Epithelial cell of proximal tubule (primary cell): ENCODE results near the gene PCDH7. TPM values are rescaled to one million over a fixed set of nuclear protein-coding genes. Genes with fewer than 3 reads are reported as not detected.

Source experiments
- DNase-seq: peaks from one replicate; pipeline ENCODE4 v3.0.0-alpha.2; 2011; ENCODE audit warnings: low read depth
- H3K4me3 ChIP-seq: 2 replicates; pipeline ENCODE4 v1.5.1; 2011; ENCODE audit warnings: low read depth, mild to moderate bottlenecking, low read length
- CTCF ChIP-seq: conservative IDR thresholded peaks from 2 replicates; pipeline ENCODE4 v1.5.1; 2012; ENCODE audit warnings: low read depth, mild to moderate bottlenecking, low read length
- total RNA-seq: library from RNA; depleted of rRNA; stranded (reverse); fragments of >200 nt; gene quantifications from 2 replicates; pipeline ENCODE4 v1.2.3, GENCODE V29; 2015

PCDH7 gene, protein sequence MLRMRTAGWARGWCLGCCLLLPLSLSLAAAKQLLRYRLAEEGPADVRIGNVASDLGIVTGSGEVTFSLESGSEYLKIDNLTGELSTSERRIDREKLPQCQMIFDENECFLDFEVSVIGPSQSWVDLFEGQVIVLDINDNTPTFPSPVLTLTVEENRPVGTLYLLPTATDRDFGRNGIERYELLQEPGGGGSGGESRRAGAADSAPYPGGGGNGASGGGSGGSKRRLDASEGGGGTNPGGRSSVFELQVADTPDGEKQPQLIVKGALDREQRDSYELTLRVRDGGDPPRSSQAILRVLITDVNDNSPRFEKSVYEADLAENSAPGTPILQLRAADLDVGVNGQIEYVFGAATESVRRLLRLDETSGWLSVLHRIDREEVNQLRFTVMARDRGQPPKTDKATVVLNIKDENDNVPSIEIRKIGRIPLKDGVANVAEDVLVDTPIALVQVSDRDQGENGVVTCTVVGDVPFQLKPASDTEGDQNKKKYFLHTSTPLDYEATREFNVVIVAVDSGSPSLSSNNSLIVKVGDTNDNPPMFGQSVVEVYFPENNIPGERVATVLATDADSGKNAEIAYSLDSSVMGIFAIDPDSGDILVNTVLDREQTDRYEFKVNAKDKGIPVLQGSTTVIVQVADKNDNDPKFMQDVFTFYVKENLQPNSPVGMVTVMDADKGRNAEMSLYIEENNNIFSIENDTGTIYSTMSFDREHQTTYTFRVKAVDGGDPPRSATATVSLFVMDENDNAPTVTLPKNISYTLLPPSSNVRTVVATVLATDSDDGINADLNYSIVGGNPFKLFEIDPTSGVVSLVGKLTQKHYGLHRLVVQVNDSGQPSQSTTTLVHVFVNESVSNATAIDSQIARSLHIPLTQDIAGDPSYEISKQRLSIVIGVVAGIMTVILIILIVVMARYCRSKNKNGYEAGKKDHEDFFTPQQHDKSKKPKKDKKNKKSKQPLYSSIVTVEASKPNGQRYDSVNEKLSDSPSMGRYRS (N-terminal part only)
- 1.9 and 3.0 TPM in 2 replicates for total RNA-seq

DNA sequence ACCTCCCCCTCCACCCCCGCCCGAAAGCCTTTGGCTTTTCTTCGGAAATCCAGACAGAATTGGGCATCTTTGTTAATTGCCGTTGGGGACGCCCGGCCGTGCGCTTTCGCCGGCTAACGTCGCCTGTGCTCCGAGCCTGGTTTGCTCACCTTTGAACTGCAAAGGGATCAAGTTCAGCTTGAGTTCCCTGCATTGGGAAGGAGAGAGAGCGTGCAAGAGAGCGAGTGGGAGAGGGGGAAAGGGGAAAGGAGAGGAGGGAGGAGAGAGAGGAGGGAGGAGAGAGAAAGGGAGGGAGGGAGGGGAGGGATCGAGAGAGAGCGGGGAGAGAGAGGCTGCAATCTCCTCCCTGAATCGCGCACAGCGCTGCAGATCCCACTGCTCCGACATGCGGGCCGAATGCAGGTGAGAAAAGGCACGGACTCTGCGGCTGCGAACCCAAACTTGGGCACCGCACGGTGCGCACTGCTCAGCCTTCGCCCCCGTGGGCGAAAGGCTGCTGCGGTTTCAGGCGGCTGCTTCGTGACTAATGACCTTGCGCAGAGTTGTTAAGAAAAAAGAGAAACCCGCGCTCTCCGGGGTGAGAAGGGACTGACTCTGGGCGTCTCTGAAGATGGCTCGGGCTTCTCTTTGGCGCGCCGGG is at the start of gene PCDH7:
PCDH7 (plus strand) TSS at position 349 of the 640 bp plus-strand sequence. CDS start 1,054 bp downstream, outside the sequence.
- peak within 1 kb of the TSS; percentile 47 for H3K4me3 ChIP-seq
- DNase-seq, result no peak
- no peak for TF ChIP-seq CTCF

DNA sequence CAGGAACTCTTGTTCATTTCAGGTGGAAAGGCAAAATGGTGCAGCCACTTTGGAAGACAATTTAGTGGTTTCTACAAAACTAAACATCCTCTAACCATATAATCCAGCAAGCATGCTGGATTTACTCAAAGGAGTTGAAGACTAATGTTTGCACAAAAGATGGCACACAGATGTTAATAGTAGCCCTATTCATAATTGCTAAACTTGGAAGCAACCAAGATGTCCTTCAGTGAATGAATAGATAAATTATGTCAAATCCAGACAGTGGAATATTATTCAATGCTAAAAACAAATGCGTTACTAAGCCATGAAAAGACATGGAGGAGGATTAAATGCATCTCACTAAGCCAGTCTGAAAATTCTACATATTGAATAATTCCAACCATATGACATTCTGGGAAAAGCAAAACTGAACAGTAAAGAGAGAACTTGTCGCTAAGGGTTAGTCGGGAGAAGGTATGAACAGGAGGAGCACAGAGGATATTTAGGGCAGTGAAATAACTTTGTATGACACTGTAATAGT is 48.2 kb upstream of the PCDH7 start:
- DNase-seq, result no peak
- TF ChIP-seq CTCF, result no peak
- no peak overlapping the region for H3K4me3 ChIP-seq

- no peak for TF ChIP-seq CTCF
Measured at GRCh38 chr4:30696191-30696590, 24.0 kb upstream of the PCDH7 start.

DNA sequence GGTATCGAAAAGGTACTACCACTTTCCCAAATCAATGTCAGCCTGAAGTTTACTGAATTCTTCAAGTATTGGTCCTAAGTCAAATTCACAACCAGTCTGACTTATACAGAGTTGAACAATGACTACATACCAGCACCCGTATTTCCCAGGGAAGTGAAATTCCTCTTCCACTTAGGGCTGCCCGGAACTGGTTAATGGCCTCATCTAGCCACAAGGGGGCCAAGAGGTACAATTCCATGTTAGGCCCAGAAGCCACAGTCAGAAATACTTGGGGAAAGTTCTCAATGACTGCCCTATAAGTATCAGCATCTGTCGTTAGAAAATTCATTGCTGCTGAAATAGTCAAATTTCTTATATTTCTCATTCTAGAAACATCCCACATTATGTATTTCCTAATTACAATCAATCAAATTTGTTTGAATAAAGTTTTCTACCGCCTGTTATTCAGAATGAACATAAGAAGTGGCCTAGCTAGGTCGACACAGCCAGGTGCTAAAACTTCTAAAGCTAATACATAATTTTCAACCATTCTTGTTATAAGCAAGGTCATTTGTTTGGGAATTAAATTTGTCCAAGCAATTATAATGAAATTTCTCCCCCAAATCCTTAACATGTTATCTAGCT is 5.6 kb upstream of the PCDH7 start:
- TF ChIP-seq CTCF, result peak; percentile 90
- H3K4me3 ChIP-seq, result no peak overlapping the region
- no peak for DNase-seq

More at GRCh38 chr4:30696191-30696590, 24.0 kb upstream of the PCDH7 start:
- no peak overlapping the region for H3K4me3 ChIP-seq
- DNase-seq, result no peak

DNA sequence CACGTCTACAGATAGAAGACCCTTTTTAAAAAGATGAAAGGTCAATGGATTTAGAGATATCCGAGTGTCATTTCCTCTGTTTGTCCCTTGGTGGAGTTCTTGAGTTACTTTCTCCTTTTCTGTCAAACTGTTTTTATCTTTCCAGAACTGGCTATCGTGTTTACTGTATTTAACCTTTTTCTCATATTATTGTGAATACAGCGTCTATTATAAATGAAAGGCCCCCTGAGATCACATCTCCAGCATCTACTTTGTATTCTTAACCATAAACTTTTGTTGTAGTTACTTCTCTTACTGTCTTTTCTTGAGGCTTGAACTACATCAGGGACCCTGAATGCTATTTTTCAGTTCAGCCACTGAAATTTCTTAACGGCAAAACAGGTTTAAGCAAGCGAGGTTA is 4.0 kb upstream of the PCDH7 start:
- no peak for DNase-seq
- peak; percentile 54 for TF ChIP-seq CTCF
- no peak overlapping the region for H3K4me3 ChIP-seq

DNA sequence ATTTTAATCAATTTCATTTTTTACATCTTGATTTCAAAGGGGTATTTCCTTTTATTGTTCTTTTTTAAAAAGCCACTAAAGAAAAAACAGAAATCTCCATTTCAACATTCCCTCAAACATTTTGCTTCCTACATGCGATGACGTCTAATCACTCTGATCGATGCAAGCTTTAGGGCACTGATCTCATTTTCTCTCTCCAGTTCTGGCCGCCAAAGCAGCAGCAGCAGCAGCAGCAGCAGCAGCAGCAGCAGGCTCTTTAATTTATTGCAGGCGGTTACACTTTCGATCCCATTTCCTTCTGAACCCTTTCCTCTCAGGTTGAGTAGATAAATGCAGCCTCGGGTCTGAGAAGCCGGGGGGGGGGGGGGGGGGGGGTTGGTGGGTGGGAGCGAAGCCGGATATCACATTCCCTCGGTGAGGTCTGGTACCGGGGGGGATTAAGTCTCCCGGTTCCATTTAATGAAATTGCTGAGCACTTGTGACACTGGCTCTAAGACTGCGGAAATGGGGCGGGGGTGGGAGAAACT is 3.4 kb upstream of the PCDH7 start:
- H3K4me3 ChIP-seq, result peak overlapping the region; percentile 55
- no peak for TF ChIP-seq CTCF
- no peak for DNase-seq
